GM18870 (cell line): ENCODE measurements around the gene PPM1F.

Experiments
- ATAC-seq: cut with Tn5 transposase; IDR thresholded peaks from one replicate; pipeline ENCODE4 v1.9.1; 2021; ENCODE audit warnings: moderate library complexity; ENCODE audit not compliant: unreplicated experiment

PPM1F gene

GRCh38 chr22:21977814-21978213 is 25.2 kb upstream of the PPM1F start:
- no peak for ATAC-seq

- ATAC-seq: no peak
These were observed 23.3 kb upstream of the PPM1F start for GRCh38 chr22:21975854-21976345.

- ATAC-seq: no peak
These were observed 22.6 kb upstream of the PPM1F start for GRCh38 chr22:21975273-21975672.

- no peak for ATAC-seq
These were observed 21.5 kb upstream of the PPM1F start for GRCh38 chr22:21974058-21974649.

GRCh38 chr22:21972806-21973205 is 20.2 kb upstream of the PPM1F start:
- no peak for ATAC-seq

GRCh38 chr22:21972293-21972779 is 19.7 kb upstream of the PPM1F start:
- ATAC-seq: no peak

GRCh38 chr22:21971858-21972275 is 19.2 kb upstream of the PPM1F start:
- no peak for ATAC-seq

- ATAC-seq: no peak
These were observed 18.4 kb upstream of the PPM1F start for GRCh38 chr22:21970800-21971617.

GRCh38 chr22:21970037-21970799 is 17.6 kb upstream of the PPM1F start:
- no peak for ATAC-seq

- no peak for ATAC-seq
These were observed 15.9 kb upstream of the PPM1F start for GRCh38 chr22:21968452-21969129.

- no peak for ATAC-seq
These were observed 15.1 kb upstream of the PPM1F start for GRCh38 chr22:21967693-21968271.

GRCh38 chr22:21966643-21967516 is 14.2 kb upstream of the PPM1F start:
- no peak for ATAC-seq

GRCh38 chr22:21965762-21966288 is 13.2 kb upstream of the PPM1F start:
- ATAC-seq: no peak

GRCh38 chr22:21964918-21965484 is 12.4 kb upstream of the PPM1F start:
- no peak for ATAC-seq

GRCh38 chr22:21964234-21964633 is 11.6 kb upstream of the PPM1F start:
- ATAC-seq: no peak

GRCh38 chr22:21963790-21964211 is 11.2 kb upstream of the PPM1F start:
- ATAC-seq: no peak

GRCh38 chr22:21963286-21963685 is 10.6 kb upstream of the PPM1F start:
- no peak for ATAC-seq

- no peak for ATAC-seq
These were observed 10.0 kb upstream of the PPM1F start for GRCh38 chr22:21962655-21962949.
